H7 (cell line): ENCODE results near the gene PCDHB3. TPM values are rescaled to one million over a fixed set of nuclear protein-coding genes. Genes with fewer than 3 reads are reported as not detected.
A peak's percentile ranks its signal among the peaks of the same experiment; 100 is the strongest.
"Not testable (repeated sequence)": the region's sequence is repeated elsewhere in the genome, so short reads cannot be mapped to it uniquely, and the experiment has no call there.

ENCODE experiments used
- DNase-seq: peaks from one replicate; pipeline ENCODE4 v3.0.0; 2012
- H3K27me3 ChIP-seq: 2 replicates; pipeline ENCODE4 v1.6.0; 2011; ENCODE audit warnings: mild to moderate bottlenecking, low read length; ENCODE audit not compliant: control insufficient read depth, insufficient read depth
- H3K36me3 ChIP-seq: replicated peaks from 2 replicates; pipeline ENCODE4 v1.5.1; 2011; ENCODE audit warnings: low read length; ENCODE audit not compliant: control insufficient read depth, insufficient read depth
- H3K4me3 ChIP-seq: 2 replicates; pipeline ENCODE4 v1.5.1; 2011; ENCODE audit warnings: low read depth, mild to moderate bottlenecking, control low read depth, low read length, moderate library complexity; ENCODE audit not compliant: insufficient read depth
- total RNA-seq: library from RNA; depleted of rRNA; stranded (reverse); fragments of >200 nt; shearing (Covaris generic); gene quantifications from 2 replicates; pipeline ENCODE4 v1.2.3, GENCODE V29; 2014; rRNA removed

The PCDHB3 gene
- 0.21 and 0.26 TPM in 2 replicates for total RNA-seq

- DNase-seq: peak; percentile 73
- H3K27me3 ChIP-seq: no peaks in the 10 kb centered on the region
- peak within 1 kb of the TSS; percentile 20 for H3K4me3 ChIP-seq
- H3K36me3 ChIP-seq: no peaks in the 10 kb centered on the region
Observed at GRCh38 chr5:141100243-141100805, at the start of gene PCDHB3. TSS of gene PCDHB3 (plus strand) at chr5:141100473. CDS start at chr5:141100650, 177 bp downstream.

GRCh38 chr5:141050622-141051520 is 49.4 kb upstream of the PCDHB3 start, which contains the start of gene PCDHB1:
TSS of gene PCDHB1 (plus strand) at chr5:141051374. CDS start at chr5:141051471, 97 bp downstream.
- no peaks in the 10 kb centered on the region for H3K36me3 ChIP-seq
- DNase-seq: peak; percentile 15
- H3K27me3 ChIP-seq: peaks cover 12% of the 10 kb centered on the region; the same call in 1 of the 2 replicates
- peak within 1 kb of the TSS; percentile 52 for H3K4me3 ChIP-seq

GRCh38 chr5:141051521-141051866 is 48.8 kb upstream of the PCDHB3 start:
- peak overlapping the region; percentile 52 for H3K4me3 ChIP-seq
- peaks cover 12% of the 10 kb centered on the region; the same call in 1 of the 2 replicates for H3K27me3 ChIP-seq

GRCh38 chr5:141077826-141078225 is 22.4 kb upstream of the PCDHB3 start:
- Histone ChIP-seq H3K27me3 (no peaks in the 10 kb centered on the region), H3K4me3 (no peak overlapping the region; the same call in 1 of the 2 replicates)
- DNase-seq: no peak

More at GRCh38 chr5:141051521-141051866, 48.8 kb upstream of the PCDHB3 start:
- no peaks in the 10 kb centered on the region for H3K36me3 ChIP-seq
- DNase-seq: peak; percentile 14

GRCh38 chr5:141082228-141082627 is 18.0 kb upstream of the PCDHB3 start:
- Histone ChIP-seq H3K36me3 (no peaks in the 10 kb centered on the region), H3K27me3 (no peaks in the 10 kb centered on the region), H3K4me3 (no peak overlapping the region)
- DNase-seq: no peak

More at GRCh38 chr5:141077826-141078225, 22.4 kb upstream of the PCDHB3 start:
- no peaks in the 10 kb centered on the region for H3K36me3 ChIP-seq

- H3K4me3 ChIP-seq: peak overlapping the region; percentile 18; the same call in 1 of the 2 replicates
- DNase-seq: peak; percentile 55
Observed at GRCh38 chr5:141084487-141084989, 15.7 kb upstream of the PCDHB3 start.

GRCh38 chr5:141094481-141095262 is 5.6 kb upstream of the PCDHB3 start, which contains the start of gene PCDHB2:
TSS of gene PCDHB2 (plus strand) at chr5:141094615. CDS start at chr5:141094791, 176 bp downstream.
- peak; percentile 75 for DNase-seq
- H3K36me3 ChIP-seq: no peaks in the 10 kb centered on the region
- peak within 1 kb of the TSS; percentile 55 for H3K4me3 ChIP-seq
- no peaks in the 10 kb centered on the region for H3K27me3 ChIP-seq

More at GRCh38 chr5:141084487-141084989, 15.7 kb upstream of the PCDHB3 start:
- Histone ChIP-seq H3K27me3 (no peaks in the 10 kb centered on the region), H3K36me3 (no peaks in the 10 kb centered on the region)

- DNase-seq: no peak
Observed at GRCh38 chr5:141095263-141095641, 5.0 kb upstream of the PCDHB3 start.

GRCh38 chr5:141096181-141096580 is 4.1 kb upstream of the PCDHB3 start:
- H3K27me3 ChIP-seq, H3K36me3 ChIP-seq, H3K4me3 ChIP-seq, DNase-seq: not testable (repeated sequence)

More at GRCh38 chr5:141095263-141095641, 5.0 kb upstream of the PCDHB3 start:
- Histone ChIP-seq H3K27me3 (no peaks in the 10 kb centered on the region), H3K4me3 (peak overlapping the region; percentile 55; the same call in 1 of the 2 replicates), H3K36me3 (no peaks in the 10 kb centered on the region)

GRCh38 chr5:141096586-141096985 is 3.7 kb upstream of the PCDHB3 start:
- DNase-seq, H3K27me3 ChIP-seq, H3K4me3 ChIP-seq: not testable (repeated sequence)

GRCh38 chr5:141101059-141101458 is 786 bp downstream of the PCDHB3 start:
- DNase-seq: no peak
- Histone ChIP-seq H3K36me3 (no peaks in the 10 kb centered on the region), H3K4me3 (no peak overlapping the region), H3K27me3 (no peaks in the 10 kb centered on the region)

More at GRCh38 chr5:141096586-141096985, 3.7 kb upstream of the PCDHB3 start:
- H3K36me3 ChIP-seq: not testable (repeated sequence)

- not testable (repeated sequence) for H3K4me3 ChIP-seq, DNase-seq
Observed at GRCh38 chr5:141102070-141102469, 1.8 kb downstream of the PCDHB3 start.

GRCh38 chr5:141102471-141102870 is 2.2 kb downstream of the PCDHB3 start:
- DNase-seq, H3K27me3 ChIP-seq, H3K36me3 ChIP-seq, H3K4me3 ChIP-seq: not testable (repeated sequence)

More at GRCh38 chr5:141102070-141102469, 1.8 kb downstream of the PCDHB3 start:
- not testable (repeated sequence) for H3K36me3 ChIP-seq, H3K27me3 ChIP-seq

- Histone ChIP-seq H3K4me3 (no peak overlapping the region), H3K36me3 (no peaks in the 10 kb centered on the region), H3K27me3 (no peaks in the 10 kb centered on the region)
- no peak for DNase-seq
Observed at GRCh38 chr5:141105350-141105749, 5.1 kb downstream of the PCDHB3 start.
